Tibial nerve (tissue), 4 donors: ENCODE results near the gene BRINP3. TPM values are rescaled to one million over a fixed set of nuclear protein-coding genes. Genes with fewer than 3 reads are reported as not detected.

ENCODE experiments used
- DNase-seq, 2 donors: peaks; one replicate each; pipeline ENCODE4 v3.0.0-alpha.2; 2019; ENCODE audit warnings: low spot score in 2 of 2
- H3K27ac ChIP-seq, 4 donors: fragments of 200-600 bp; sonication (generic) in 3 of 4; one replicate each; pipeline ENCODE4 v1.5.1; 2017 to 2019; ENCODE audit warnings: mild to moderate bottlenecking in 1 of 4
- H3K27me3 ChIP-seq, 2 donors: fragments of 200-600 bp; sonication (generic) in 1 of 2; one replicate each; pipeline versions ENCODE4 v1.5.1 to v1.6.0; 2017 to 2019
- H3K36me3 ChIP-seq, 3 donors: fragments of 200-600 bp; sonication (generic); one replicate each; pipeline ENCODE4 v1.5.1; 2018 to 2019
- H3K4me1 ChIP-seq, 4 donors: fragments of 200-600 bp; sonication (generic) in 3 of 4; one replicate each; pipeline ENCODE4 v1.5.1; 2017 to 2019
- H3K4me3 ChIP-seq, 4 donors: fragments of 200-600 bp; sonication (generic) in 3 of 4; one replicate each; pipeline ENCODE4 v1.5.1; 2017 to 2019; ENCODE audit warnings: mild to moderate bottlenecking in 1 of 4, moderate library complexity in 1 of 4
- H3K9me3 ChIP-seq, 4 donors: fragments of 200-600 bp; sonication (generic) in 3 of 4; one replicate each; pipeline ENCODE4 v1.5.1; 2017 to 2019
- CTCF ChIP-seq, 5 experiments: fragments of 200-600 bp in 3 of 5; fragments of 450-650 bp in 2 of 5; sonication (generic) in 3 of 5; IDR thresholded peaks; one replicate each; pipeline ENCODE4 v1.5.1; 2016 to 2019; ENCODE audit warnings: antibody characterized with exemption in 5 of 5, mild to moderate bottlenecking in 3 of 5, moderate library complexity in 2 of 5
- EP300 ChIP-seq, 2 donors: sonication (generic); formaldehyde crosslinking; IDR thresholded peaks; one replicate each; pipeline ENCODE4 v1.6.1; 2017; ENCODE audit warnings: antibody characterized with exemption in 2 of 2, mild to moderate bottlenecking in 1 of 2
- POLR2A ChIP-seq, 2 donors: fragments of 450-650 bp; IDR thresholded peaks; one replicate each; pipeline ENCODE4 v1.6.1; 2017; ENCODE audit warnings: antibody characterized with exemption in 2 of 2, mild to moderate bottlenecking in 2 of 2, moderate library complexity in 2 of 2
- WGBS, 2 donors: methylation state at CpG; one replicate each; pipeline ENCODE4 v1.1.5; 2018; 5-methylcytosine and 5-hydroxymethylcytosine counted together
- total RNA-seq, 4 donors: library from RNA; depleted of rRNA; stranded (reverse); fragments of >200 nt; gene quantifications; one replicate each; pipeline ENCODE4 v1.1.0, GENCODE V29; 2016

Gene BRINP3
- total RNA-seq, 4 donors from 2014 or later: 0.20 to 0.21 TPM; not detected in 2

- no peak overlapping the region for H3K27ac ChIP-seq
Observed at GRCh38 chr1:190322274-190322673, 155.4 kb downstream of the BRINP3 start.

DNA sequence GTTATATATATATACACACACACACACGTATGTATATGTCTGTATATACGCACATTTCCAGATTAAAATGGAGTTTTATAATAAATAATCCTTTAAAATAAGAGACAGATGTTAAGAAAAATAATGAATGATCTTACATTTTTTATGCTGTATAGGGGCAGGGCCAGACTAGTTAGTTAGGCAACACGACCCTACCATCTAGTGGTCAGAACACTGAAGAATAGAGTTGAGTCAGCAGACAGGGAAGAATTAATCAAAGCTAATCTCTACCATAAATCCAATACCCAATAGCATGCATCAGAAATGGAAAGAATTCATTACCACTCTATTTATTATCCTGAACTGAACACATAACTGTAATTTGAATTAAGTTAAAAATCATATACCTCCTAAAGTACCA lies 156.7 kb downstream of the BRINP3 start:
- Histone ChIP-seq H3K4me1 (no peaks in the 10 kb centered on the region), H3K4me3 (no peak overlapping the region), H3K27me3 (no peaks in the 10 kb centered on the region), H3K9me3 (no peaks in the 10 kb centered on the region), H3K27ac (no peak overlapping the region), H3K36me3 (no peaks in the 10 kb centered on the region)
- 68 to 77% methylated on average over 3 of the region's 3 CpGs for WGBS, 2 donors
- no peak for DNase-seq
- no peak for TF ChIP-seq CTCF (IDR thresholded peaks at IDR 0.05)
- TF ChIP-seq POLR2A (IDR thresholded peaks at IDR 0.05): no peak
- TF ChIP-seq EP300 (IDR thresholded peaks at IDR 0.05): no peak

More at GRCh38 chr1:190322274-190322673, 155.4 kb downstream of the BRINP3 start:
- no peaks in the 10 kb centered on the region for H3K9me3 ChIP-seq
- H3K27me3 ChIP-seq: no peaks in the 10 kb centered on the region
- no peak for DNase-seq
- TF ChIP-seq POLR2A (IDR thresholded peaks at IDR 0.05) (no peak), CTCF (IDR thresholded peaks at IDR 0.05) (no peak), EP300 (IDR thresholded peaks at IDR 0.05) (no peak)
- no peaks in the 10 kb centered on the region for H3K4me1 ChIP-seq
- no peak overlapping the region for H3K4me3 ChIP-seq
- no peaks in the 10 kb centered on the region for H3K36me3 ChIP-seq
- WGBS, 2 donors: 85 to 93% methylated on average over 6 of the region's 6 CpGs

DNA sequence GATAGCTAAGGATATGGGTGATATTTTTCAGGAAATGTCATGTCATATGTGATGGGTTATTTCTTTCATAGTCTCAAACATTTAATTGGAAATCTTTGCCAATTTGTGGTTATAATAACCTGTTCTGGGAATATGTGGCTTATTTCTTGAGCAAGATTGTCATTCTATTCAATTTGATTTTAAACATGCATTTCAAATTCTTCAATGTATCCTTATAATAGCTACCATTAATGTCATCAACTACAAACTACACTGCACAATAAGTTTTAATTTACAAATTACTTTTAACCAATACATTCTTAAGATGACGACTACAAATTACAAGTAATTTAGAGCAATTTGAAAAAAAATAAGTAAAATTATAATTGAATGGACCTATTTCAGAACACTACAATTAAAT lies 164.9 kb downstream of the BRINP3 start:
- Histone ChIP-seq H3K36me3 (no peaks in the 10 kb centered on the region), H3K27ac (no peak overlapping the region), H3K4me3 (no peak overlapping the region), H3K4me1 (no peaks in the 10 kb centered on the region), H3K27me3 (no peaks in the 10 kb centered on the region), H3K9me3 (no peaks in the 10 kb centered on the region)
- 87 to 91% methylated on average over 1 of the region's 1 CpG for WGBS, 2 donors
- TF ChIP-seq POLR2A (IDR thresholded peaks at IDR 0.05) (no peak), CTCF (IDR thresholded peaks at IDR 0.05) (no peak), EP300 (IDR thresholded peaks at IDR 0.05) (no peak)
- no peak for DNase-seq

DNA sequence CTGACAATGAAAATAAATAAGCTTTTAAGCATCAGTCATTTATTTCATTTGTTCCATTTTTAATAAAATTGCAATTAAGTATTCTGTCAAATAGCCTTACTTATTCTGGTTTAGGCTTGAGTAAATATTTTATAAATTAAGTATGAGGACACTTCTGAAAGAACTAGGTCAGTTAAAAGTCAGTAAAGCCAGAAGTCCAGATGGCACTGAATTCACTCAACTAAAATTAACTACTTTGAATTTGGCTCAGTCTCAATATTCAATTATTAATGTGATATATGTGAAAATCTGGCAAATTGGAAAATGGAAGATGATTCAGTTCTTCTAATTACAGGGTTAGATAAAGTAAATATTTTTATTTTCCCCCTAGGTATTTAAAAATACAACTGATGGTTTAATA lies 174.2 kb downstream of the BRINP3 start:
- Histone ChIP-seq H3K36me3 (no peaks in the 10 kb centered on the region), H3K4me3 (no peak overlapping the region), H3K27ac (no peak overlapping the region), H3K4me1 (no peaks in the 10 kb centered on the region), H3K9me3 (peaks cover 0 to 4% (median 0%) of the 10 kb centered on the region in 4 donors), H3K27me3 (no peaks in the 10 kb centered on the region)
- no peak for DNase-seq
- TF ChIP-seq EP300 (IDR thresholded peaks at IDR 0.05) (no peak), POLR2A (IDR thresholded peaks at IDR 0.05) (no peak), CTCF (IDR thresholded peaks at IDR 0.05) (no peak)

GRCh38 chr1:190296453-190296852 lies 181.2 kb downstream of the BRINP3 start:
- Histone ChIP-seq H3K4me1 (no peaks in the 10 kb centered on the region), H3K36me3 (no peaks in the 10 kb centered on the region), H3K27ac (no peak overlapping the region), H3K4me3 (no peak overlapping the region), H3K27me3 (no peaks in the 10 kb centered on the region), H3K9me3 (peaks cover 0 to 4% (median 0%) of the 10 kb centered on the region in 4 donors)
- WGBS, 2 donors: 69 to 87% methylated on average over 2 of the region's 2 CpGs
- no peak for DNase-seq
- TF ChIP-seq EP300 (IDR thresholded peaks at IDR 0.05) (no peak), CTCF (IDR thresholded peaks at IDR 0.05) (no peak), POLR2A (IDR thresholded peaks at IDR 0.05) (no peak)
